ENCODE data around the gene ANO3. TPM values are rescaled to one million over a fixed set of nuclear protein-coding genes. Genes with fewer than 3 reads are reported as not detected.

ANO3 gene
- total and polyA plus RNA-seq, 2 of the 8 experiments (the other 6 are each of a cell fraction or from before 2014, with no cell fraction given), result not detected

- no peak for TF ChIP-seq CHD7 (IDR thresholded peaks at IDR 0.05; ENCODE audit: insufficient replicate concordance, low read length)
- TF ChIP-seq GABPA (IDR thresholded peaks at IDR 0.05; ENCODE audit: borderline replicate concordance, insufficient read depth, low read length), result no peak
- no peak for TF ChIP-seq CBX5 (IDR thresholded peaks at IDR 0.05; ENCODE audit: low read depth, low read length)
- TF ChIP-seq JUN (IDR thresholded peaks at IDR 0.05; ENCODE audit: low read depth, low read length), result no peak
- TF ChIP-seq POU5F1 (IDR thresholded peaks at IDR 0.05; ENCODE audit: low read depth, low read length), result no peak
- no peak for TF ChIP-seq SAP30 (IDR thresholded peaks at IDR 0.05; ENCODE audit: insufficient read depth, insufficient replicate concordance, low read length)
- TF ChIP-seq SP2 (IDR thresholded peaks at IDR 0.05; ENCODE audit: low read length), result no peak
- TF ChIP-seq SUZ12 (IDR thresholded peaks at IDR 0.05; ENCODE audit: low read length), result no peak
- TF ChIP-seq JUND (IDR thresholded peaks at IDR 0.05; ENCODE audit: low read length), result no peak
- no peak for TF ChIP-seq EZH2 (IDR thresholded peaks at IDR 0.05; ENCODE audit: low read depth, low read length, severe bottlenecking)
- TF ChIP-seq TCF12 (IDR thresholded peaks at IDR 0.05; ENCODE audit: low read depth, low read length), result no peak
These were observed 5.0 kb upstream of the ANO3 start (continued) for GRCh38 chr11:26326793-26327400.
